Renal pelvis (tissue), 4 donors: ENCODE data around the gene SLC66A2. TPM values are rescaled to one million over a fixed set of nuclear protein-coding genes. Genes with fewer than 3 reads are reported as not detected.

Experiments
- DNase-seq: peaks from one replicate; pipeline ENCODE4 v3.0.0-alpha.2; 2013
- polyA plus RNA-seq, 3 donors: library from polyadenylated mRNA; unstranded; fragments of 120-200 nt; gene quantifications; one replicate each; pipeline ENCODE4 v1.2.1, GENCODE V29; 2013; ENCODE audit not compliant: insufficient read length in 3 of 3

The SLC66A2 gene
- polyA plus RNA-seq, 3 donors: 27.0 to 32.7 (median 31.0) TPM

DNA sequence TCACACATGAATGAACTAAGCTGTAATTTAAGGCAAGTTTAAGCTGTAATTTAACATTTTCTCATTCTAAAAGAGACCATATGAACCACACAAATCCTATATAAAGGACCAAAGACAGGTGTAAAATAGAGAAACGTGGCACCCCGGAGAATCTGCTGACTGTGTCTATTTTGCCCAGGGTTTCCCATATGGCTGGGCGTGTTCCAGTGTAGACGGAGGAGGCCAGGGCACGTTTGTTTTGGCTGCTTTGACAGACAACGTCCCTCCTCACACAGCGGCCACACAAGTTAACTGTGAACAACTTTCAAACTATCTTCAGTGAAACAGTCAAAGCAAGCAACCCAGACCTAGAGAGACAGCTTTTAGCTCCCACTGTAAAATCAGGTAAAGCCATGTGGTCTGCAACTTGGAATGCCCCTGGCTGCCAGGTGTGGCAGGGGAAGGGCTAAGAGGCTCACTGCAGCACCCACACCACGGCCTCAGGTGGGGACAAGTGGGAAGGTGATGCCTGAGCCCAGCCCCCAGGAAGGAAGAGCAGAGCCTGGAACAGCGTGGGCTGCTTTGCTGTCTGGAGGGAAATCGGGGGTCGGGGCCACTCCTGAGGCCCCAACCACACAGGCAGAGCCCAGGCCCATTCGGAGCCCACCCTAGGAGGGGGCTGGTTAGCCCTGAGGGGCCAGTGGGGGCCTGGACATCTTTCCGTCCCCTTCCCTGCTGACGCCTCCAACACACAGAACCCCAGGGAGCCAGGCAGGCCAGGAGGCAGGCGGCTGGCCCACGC, 40.7 kb downstream of the SLC66A2 start:
- no peak for DNase-seq

DNA sequence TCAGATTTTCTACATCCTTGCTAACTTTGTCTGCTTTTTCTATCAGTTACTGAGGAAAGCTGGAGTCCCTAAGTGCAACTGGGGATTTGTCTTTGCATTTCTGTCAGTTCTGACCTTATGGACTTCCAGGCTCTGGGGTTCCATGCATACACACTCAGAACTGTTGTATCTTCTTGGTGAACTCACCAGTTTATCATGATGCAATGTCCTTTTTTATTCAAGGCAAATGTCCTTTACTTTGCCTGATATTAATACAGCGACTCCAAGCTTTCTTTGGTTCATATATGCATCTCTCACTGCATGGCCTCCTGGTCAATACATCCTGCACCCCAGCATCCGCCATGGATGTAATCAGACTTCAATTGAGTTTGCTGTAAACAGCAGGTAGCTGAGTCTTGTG, 44.7 kb downstream of the SLC66A2 start:
- DNase-seq: no peak

GRCh38 chr18:79905993-79906392, 45.5 kb downstream of the SLC66A2 start:
- DNase-seq: no peak

GRCh38 chr18:79905389-79905911, 46.0 kb downstream of the SLC66A2 start:
- DNase-seq: no peak

GRCh38 chr18:79904357-79905147, 46.9 kb downstream of the SLC66A2 start:
- no peak for DNase-seq

DNA sequence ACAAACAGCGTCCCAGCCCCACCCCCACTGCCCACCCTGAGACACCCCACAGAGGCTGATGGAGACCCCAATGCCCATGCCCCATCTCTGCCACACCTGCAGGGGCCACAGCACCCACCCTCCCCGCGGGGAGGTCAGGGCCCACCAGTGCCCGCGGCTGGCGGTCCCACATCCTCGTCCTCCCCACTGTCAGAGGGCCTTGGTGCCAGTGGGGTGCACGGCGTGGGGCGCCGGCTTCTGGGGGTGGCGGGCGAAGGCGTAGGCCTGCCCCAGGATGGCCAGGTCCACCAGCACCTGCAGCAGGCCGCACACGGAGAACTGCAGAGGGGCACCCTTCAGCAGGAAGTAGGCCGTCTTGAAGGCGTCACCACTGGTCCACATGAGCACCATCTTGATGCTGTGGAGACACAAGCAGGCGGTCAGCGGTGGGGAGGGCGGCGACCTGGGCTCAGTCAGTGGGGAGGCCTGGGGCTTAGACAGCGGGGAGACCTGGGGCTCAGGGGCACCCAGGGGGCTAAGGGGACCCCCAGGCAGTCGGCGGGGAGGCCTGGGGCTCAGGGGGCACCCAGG, 47.6 kb downstream of the SLC66A2 start:
- DNase-seq: no peak

DNA sequence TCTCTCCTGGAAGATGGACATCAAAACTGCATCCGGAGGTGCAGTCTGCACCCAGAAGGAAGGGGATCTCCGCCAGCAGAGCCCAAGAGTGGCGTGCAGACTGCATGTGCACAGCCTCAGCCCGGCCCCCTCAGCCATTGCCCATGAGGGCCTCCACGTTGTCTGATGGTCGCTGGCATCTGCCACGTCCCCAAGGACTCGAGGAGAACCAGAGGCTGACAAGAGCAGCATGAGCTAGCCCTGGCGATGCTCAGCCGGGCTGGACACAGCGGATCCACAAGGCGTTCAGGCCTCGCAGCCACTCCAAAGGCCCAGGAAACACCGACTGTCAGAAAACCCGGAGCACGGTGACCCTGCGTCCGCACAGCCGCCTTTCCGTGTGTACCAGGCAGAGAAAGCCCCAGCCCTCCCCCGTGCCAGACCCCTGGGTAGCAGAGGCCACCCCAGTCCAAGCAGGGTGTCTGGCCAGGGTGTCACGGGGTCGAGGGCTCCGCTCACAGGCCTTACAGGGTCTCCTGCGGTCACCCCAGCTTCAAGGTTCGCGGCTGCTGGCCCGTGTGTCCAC, 48.3 kb downstream of the SLC66A2 start:
- no peak for DNase-seq

GRCh38 chr18:79902640-79903039, 48.8 kb downstream of the SLC66A2 start:
- DNase-seq: no peak

- DNase-seq: no peak
These were observed 49.4 kb downstream of the SLC66A2 start for GRCh38 chr18:79902075-79902474.

- DNase-seq: no peak
These were observed 49.8 kb downstream of the SLC66A2 start for GRCh38 chr18:79901665-79902064.

GRCh38 chr18:79900610-79901570, 50.6 kb downstream of the SLC66A2 start:
- no peak for DNase-seq

DNA sequence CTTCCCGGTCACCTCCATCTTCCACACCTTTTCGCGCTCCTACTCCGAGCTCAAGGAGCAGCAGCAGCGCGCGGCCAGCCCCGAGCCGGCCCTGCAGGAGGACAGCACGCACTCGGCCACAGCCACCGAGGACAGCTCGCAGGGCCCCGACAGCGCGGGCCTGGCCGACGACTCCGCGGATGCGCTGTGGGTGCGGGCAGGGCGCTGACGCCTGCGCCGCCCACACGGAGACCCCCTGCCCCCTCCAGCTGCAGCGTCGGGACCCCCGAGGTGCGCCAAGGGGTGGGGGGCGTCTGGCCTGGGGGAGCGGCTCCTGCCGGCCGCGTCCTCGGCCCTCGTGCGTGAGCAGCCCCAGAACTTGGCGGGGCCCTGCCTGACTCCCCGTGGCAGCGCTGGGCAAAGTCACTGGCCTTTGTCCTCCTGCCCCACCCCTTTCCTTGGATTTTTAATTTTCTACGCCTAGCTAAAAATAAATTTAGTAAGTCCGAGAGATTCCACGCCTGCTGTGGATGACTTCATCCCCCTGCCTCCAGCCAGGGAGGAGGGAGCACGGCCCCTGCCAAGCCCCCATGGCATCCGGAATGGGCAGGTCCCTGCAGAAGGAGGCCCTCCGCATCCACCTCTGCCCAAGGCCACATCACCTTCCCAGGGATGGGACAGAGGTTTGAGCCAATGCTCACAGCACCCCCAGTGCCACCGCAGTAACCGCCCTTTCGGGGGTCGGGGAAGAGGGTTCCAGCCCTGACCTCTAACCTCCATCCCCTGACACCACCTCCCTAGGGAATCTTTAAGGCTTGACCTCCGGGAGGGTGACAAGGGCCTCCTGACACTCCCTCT, 51.6 kb downstream of the SLC66A2 start:
- DNase-seq: no peak

DNA sequence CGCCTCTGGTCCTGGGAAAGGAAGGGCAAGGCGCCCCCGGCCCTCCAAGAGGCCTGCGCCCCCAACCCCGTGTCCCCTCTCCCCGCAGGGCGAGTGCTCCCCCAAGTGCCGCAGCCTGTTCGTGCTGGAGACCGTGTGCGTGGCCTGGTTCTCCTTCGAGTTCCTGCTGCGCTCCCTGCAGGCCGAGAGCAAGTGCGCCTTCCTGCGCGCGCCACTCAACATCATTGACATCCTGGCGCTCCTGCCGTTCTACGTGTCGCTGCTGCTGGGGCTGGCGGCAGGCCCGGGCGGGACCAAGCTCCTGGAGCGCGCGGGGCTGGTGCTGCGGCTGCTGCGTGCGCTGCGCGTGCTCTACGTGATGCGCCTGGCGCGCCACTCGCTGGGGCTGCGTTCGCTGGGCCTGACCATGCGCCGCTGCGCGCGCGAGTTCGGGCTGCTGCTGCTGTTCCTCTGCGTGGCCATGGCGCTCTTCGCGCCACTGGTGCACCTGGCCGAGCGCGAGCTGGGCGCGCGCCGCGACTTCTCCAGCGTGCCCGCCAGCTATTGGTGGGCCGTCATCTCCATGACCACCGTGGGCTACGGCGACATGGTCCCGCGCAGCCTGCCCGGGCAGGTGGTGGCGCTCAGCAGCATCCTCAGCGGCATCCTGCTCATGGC, 52.4 kb downstream of the SLC66A2 start:
- no peak for DNase-seq

GRCh38 chr18:79897940-79898625, 53.4 kb downstream of the SLC66A2 start:
- no peak for DNase-seq

DNA sequence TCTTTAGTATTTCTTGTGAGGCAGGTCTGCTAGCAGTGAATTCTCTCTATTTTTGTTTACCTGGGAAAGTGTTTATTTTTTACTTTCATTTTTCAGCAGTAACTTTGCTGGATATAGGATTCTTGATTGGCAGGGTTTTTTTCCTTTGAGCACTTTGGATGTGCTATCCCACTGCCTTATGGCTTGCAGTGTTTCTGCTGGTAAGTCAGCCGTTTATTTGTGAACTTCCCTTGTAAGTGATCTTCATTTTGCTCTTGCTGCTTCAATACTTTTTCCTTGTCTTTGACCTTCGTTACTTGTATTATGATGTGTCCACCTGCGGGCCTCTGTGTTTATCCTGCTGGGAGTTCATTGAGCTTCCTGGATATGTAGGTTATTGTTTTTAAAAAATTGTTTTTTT, 54.7 kb downstream of the SLC66A2 start:
- no peak for DNase-seq

GRCh38 chr18:79890674-79891073, 60.8 kb downstream of the SLC66A2 start:
- no peak for DNase-seq

DNA sequence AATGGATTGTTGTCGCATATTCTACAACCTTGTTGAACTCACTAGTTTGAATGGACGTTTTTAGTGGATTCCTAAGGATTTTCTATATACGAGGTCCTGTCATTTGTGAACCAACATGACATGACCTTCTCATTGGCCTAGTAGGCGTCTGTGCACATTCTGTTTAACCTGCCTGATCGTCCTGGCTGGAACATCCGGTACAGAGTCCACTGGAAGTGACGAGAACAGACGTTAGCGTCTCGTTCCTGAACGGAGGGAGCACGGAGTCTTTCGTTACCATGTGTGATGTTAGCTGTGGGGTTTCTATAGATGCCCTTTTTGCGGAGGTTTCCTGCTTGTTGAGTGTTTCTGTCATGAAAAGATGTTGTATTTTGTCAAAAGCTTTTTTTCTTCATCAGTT, 61.9 kb downstream of the SLC66A2 start:
- no peak for DNase-seq

DNA sequence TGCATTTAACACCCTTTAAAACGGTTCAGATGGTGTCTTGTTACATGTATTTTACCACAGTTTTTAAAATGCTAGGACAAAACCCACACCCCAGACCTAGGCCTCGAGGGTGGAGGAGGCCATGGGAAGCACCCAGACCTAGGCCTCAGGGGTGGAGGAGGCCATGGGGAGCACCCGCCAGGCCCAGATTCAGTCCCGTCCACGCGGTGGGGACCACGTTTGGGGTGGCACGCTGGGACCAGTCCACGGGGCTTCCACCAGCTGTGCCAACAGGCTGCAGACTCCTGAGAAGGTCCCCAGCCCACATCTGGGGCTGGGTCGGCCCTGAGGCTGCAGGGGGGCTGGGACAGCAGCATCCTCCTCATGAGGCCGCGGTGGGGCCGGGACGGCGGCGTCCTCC, 63.4 kb downstream of the SLC66A2 start:
- no peak for DNase-seq
